ENCODE data around the gene SH3PXD2A.

The SH3PXD2A gene

GRCh38 chr10:103759100-103759781, 96.1 kb downstream of the SH3PXD2A start:
- H3K4me3 ChIP-seq (ENCODE audit: low read depth, low read length): no peak overlapping the region
- no peak for TF ChIP-seq CTCF (IDR thresholded peaks at IDR 0.05; ENCODE audit: low read depth, low read length)

GRCh38 chr10:103758294-103758681, 97.1 kb downstream of the SH3PXD2A start:
- H3K4me3 ChIP-seq (ENCODE audit: low read depth, low read length): no peak overlapping the region
- TF ChIP-seq CTCF (IDR thresholded peaks at IDR 0.05; ENCODE audit: low read depth, low read length): no peak

- TF ChIP-seq CTCF (IDR thresholded peaks at IDR 0.05; ENCODE audit: low read depth, low read length): no peak
- no peak overlapping the region for H3K4me3 ChIP-seq (ENCODE audit: low read depth, low read length)
Measured at GRCh38 chr10:103757531-103758293, 97.7 kb downstream of the SH3PXD2A start.

GRCh38 chr10:103756277-103756869, 99.0 kb downstream of the SH3PXD2A start:
- TF ChIP-seq CTCF (IDR thresholded peaks at IDR 0.05; ENCODE audit: low read depth, low read length): no peak
- no peak overlapping the region for H3K4me3 ChIP-seq (ENCODE audit: low read depth, low read length)

GRCh38 chr10:103752680-103753248, 102.6 kb downstream of the SH3PXD2A start:
- TF ChIP-seq CTCF (IDR thresholded peaks at IDR 0.05; ENCODE audit: low read depth, low read length): peak; percentile 73
- H3K4me3 ChIP-seq (ENCODE audit: low read depth, low read length): no peak overlapping the region

- no peak for TF ChIP-seq CTCF (IDR thresholded peaks at IDR 0.05; ENCODE audit: low read depth, low read length)
- H3K4me3 ChIP-seq (ENCODE audit: low read depth, low read length): no peak overlapping the region
Measured at GRCh38 chr10:103751667-103752290, 103.6 kb downstream of the SH3PXD2A start.
